HuH-7 (cell line): ENCODE measurements around the gene PRPF39.
"Not testable (repeated sequence)": the region's sequence is repeated elsewhere in the genome, so short reads cannot be mapped to it uniquely, and the experiment has no call there.

ENCODE experiments used
- DNase-seq: peaks from one replicate; pipeline ENCODE4 v3.0.0; 2011; ENCODE audit warnings: low spot score

Gene PRPF39

DNA sequence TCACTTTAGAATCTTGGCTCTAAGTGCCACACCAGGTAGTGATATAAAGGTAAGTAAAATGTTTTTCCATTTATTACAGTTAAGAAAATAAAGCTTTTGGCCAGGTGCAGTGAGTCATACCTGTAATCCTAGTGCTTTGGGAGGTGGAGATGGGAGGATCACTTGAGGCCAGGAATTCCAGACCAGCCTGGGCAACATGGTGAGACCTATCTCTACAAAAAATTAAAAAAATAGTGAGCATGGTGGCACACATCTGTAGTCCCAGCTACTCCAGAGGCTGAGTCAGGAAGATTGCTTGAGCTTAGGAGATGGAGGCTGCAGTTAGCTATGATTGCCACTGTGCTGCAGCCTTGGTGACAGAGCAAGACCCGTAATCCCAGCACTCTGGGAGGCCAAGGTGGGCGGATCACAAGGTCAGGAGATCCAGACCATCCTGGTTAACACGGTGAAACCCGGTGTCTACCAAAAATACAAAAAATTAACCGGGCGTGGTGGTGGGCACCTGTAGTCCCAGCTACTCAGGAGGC lies 56.8 kb downstream of the PRPF39 start:
- no peak for DNase-seq

DNA sequence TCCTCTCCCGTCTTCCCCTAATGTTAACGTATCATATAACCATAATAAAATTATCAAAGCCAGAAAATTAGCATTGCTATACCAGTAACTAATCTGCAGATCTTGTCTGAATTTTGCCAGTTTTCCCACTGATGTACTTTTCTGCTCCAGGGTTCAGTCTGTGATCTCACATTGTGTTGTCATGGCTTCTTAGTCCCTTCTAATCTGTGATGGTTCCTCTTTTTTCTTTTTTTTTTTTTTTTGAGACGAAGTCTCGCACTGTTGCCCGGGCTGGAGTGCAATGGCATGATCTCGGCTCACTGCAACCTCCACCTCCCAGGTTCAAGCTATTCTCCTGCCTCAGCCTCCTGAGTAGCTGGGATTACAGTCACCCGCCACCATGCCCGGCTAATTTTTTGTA lies 58.2 kb downstream of the PRPF39 start:
- not testable (repeated sequence) for DNase-seq

DNA sequence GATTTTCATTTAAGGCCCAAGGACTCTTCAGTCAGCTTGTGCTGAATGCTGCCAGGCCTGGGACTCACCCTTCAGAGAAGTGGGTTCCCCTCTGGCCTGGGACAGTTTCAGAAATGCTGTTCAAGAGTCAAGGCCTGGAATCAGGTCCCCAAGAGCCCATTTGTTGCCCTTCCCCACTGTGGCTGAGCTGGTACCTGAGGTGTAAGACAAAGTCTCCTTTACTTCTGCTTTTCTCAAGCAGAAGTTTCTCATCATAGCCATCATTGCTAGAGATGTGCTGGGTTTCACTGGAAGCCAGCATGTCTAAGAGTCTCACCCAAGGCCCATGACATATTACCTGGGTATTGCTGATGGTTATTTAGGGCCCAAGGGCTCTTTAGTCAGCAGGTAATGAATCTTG lies 60.7 kb downstream of the PRPF39 start:
- DNase-seq: no peak

- no peak for DNase-seq
These were observed 61.3 kb downstream of the PRPF39 start for GRCh38 chr14:45145214-45145613.

DNA sequence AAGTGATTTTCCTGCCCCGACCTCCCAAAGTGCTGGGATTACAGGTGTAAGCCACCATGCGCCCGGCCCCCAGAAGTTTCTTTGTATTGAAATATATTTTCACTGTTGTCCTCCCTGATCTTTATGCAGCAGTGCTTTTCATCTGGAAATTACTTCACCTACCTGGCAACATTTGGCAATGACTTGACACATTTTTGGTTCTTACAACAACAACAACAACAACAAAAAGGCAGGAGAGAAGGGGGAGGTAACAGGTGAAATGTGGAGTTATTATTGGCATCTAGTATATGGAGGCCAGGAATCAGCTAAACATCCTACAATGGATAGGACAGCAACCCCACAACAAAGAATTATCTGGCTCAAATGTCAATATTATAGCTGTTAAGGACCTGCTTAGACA lies 65.7 kb downstream of the PRPF39 start:
- DNase-seq: no peak

- no peak for DNase-seq
These were observed 66.5 kb downstream of the PRPF39 start for GRCh38 chr14:45150386-45150890.

DNA sequence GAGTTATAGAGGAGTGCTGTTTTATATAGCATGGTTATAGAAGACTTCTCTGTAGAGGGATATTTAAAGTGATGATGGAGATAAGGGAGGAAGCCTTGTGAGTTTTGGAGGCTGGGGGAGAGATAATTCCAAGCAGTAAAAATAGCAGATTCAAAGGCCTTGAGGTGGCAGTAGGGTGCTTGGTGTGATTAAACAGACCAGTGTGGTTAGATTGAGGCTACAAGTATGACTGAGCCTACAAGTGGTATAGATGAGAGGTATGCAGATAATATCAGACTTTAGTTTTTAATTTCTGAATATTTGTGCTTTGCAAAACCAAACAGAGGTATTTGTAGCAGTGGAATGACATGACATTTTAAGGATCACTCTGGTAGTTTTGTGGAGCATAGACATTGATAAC lies 72.2 kb downstream of the PRPF39 start:
- DNase-seq: no peak
